Epithelial cell of esophagus (primary cell): ENCODE data around the gene SPRED2.

ENCODE experiments used
- DNase-seq: peaks from one replicate; pipeline ENCODE4 v3.0.0; 2010; ENCODE audit warnings: low read depth
- H3K4me3 ChIP-seq: 2 replicates; pipeline ENCODE4 v1.5.1; 2011; ENCODE audit warnings: mild to moderate bottlenecking, low read length, control low read depth
- TF ChIP-seq, protein P1 (sequence below): IDR thresholded peaks from 2 replicates; pipeline ENCODE4 v1.5.1; 2011; ENCODE audit warnings: low read depth, mild to moderate bottlenecking, low read length, control low read depth, inconsistent platforms; ENCODE audit not compliant: insufficient read depth; ENCODE audit errors: missing control alignments

The SPRED2 gene

GRCh38 chr2:65458999-65459398 lies 26.6 kb upstream of the SPRED2 start:
- peak; percentile 26 for DNase-seq
- TF ChIP-seq, protein P1, sequence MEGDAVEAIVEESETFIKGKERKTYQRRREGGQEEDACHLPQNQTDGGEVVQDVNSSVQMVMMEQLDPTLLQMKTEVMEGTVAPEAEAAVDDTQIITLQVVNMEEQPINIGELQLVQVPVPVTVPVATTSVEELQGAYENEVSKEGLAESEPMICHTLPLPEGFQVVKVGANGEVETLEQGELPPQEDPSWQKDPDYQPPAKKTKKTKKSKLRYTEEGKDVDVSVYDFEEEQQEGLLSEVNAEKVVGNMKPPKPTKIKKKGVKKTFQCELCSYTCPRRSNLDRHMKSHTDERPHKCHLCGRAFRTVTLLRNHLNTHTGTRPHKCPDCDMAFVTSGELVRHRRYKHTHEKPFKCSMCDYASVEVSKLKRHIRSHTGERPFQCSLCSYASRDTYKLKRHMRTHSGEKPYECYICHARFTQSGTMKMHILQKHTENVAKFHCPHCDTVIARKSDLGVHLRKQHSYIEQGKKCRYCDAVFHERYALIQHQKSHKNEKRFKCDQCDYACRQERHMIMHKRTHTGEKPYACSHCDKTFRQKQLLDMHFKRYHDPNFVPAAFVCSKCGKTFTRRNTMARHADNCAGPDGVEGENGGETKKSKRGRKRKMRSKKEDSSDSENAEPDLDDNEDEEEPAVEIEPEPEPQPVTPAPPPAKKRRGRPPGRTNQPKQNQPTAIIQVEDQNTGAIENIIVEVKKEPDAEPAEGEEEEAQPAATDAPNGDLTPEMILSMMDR = no peak
- H3K4me3 ChIP-seq = no peak overlapping the region

GRCh38 chr2:65456886-65457285 lies 24.5 kb upstream of the SPRED2 start:
- no peak overlapping the region for H3K4me3 ChIP-seq
- TF ChIP-seq, protein P1 = no peak
- peak; percentile 80 for DNase-seq

DNA sequence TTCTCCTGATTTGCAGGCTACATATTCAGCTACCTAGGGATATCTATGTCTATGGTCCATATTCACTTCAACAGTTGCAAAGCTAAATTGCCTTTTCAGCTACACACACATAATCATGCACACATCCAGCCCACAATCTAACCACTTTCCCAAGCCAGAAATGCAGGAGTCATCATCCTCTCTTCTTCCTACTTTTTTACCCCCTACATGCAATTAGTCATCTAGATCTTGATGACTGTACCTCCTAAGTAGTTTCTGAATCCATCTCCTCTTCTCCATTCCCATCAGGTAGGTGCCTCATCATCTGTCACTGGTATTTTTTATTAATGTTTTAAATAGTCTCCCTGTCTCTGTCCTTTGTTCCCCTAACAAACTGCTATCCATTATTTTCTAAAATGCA lies 23.7 kb upstream of the SPRED2 start:
- TF ChIP-seq, protein P1 = no peak
- DNase-seq = peak; percentile 82
- no peak overlapping the region for H3K4me3 ChIP-seq

- TF ChIP-seq, protein P1 = no peak
- H3K4me3 ChIP-seq = no peak overlapping the region
- DNase-seq = peak; percentile 68
Observed at GRCh38 chr2:65453916-65454315, 21.5 kb upstream of the SPRED2 start.

DNA sequence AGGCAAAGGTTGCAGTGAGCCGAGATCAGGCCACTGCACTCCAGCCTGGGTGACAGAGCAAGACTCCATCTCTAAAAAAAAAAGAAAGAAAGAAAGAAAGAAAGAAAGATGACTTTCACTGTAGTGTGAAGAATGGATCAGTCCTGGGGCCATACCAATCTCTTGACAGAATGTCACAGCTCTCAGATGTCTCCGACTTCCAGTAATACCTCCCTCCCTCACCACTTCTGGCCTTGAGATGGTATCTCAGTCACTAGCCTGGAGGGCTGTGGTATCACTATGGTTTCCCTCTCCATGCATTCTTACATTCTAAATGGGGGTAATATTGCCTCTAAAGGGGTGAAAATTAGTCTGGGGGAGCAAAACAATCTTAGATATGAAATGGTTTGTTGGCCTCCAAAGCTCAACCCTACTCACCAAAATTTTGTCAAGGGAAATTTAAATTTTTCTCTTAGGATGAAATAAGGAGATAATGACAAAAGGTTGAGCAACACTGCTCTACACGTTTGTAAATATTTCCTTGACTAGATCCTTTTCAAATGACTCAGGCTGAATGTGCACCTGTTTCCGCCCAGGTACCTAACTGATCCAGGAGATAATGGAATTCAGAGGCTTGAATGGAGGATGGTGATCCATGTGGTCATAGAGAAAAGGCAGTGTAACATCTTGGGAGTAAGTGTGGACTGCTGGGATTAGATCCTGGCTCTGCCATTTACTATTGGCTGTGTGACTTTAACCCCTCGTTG lies 19.9 kb upstream of the SPRED2 start:
- DNase-seq = peak; percentile 87
- no peak overlapping the region for H3K4me3 ChIP-seq
- TF ChIP-seq, protein P1 = no peak

DNA sequence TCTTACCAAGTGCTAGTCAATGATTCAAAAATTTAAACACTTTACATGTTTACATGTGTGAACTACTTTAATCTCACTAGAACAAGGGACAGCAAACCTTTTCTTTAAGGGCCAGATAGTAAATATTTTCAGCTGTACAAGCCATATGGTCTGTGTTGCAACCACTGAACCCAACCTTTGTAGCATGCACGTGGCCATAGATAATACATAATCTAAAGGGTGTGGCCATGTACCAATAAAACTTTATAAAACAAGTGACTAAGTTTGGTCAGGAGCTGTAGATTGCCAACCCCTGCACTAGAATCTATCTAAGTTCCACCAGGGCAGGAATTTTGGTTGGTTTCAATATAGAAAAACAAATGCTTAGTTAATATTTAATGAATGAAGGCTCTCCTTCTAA lies 18.4 kb upstream of the SPRED2 start:
- no peak for DNase-seq
- H3K4me3 ChIP-seq = no peak overlapping the region
- TF ChIP-seq, protein P1 = no peak

DNA sequence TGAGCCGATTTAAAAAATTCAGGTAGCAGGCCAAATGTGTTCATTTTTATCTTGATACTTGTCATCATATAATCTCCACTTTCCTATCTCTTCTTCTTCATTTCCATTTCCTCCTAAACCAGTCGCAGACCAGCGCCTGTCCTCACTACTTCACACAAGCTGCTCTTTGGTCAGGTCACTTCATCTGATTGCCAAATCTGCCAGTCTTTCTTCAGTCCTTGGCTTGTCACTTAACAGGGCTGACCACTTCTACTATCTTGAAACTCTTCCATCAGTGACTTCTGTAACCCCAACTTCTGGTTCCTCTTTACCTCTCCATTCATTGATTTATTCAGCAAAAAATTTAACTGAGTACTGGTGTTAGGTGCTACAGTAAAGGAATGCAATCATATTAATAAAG lies 18.0 kb upstream of the SPRED2 start:
- no peak overlapping the region for H3K4me3 ChIP-seq
- DNase-seq = no peak
- TF ChIP-seq, protein P1 = no peak
